DMS53 treated with DMSO at 0.1 percent for 48 hours (cell line): Measurements from ENCODE around the gene DNAH17.

Source experiments
- DNase-seq: peaks from one replicate; lab custom pipeline; 2025; ENCODE audit not compliant: unreplicated experiment; lab: John Stamatoyannopoulos, UW

The DNAH17 gene

GRCh38 chr17:78499715-78500540, 77.3 kb downstream of the DNAH17 start:
- no peak for DNase-seq

- no peak for DNase-seq
Measured at GRCh38 chr17:78498848-78499247, 78.3 kb downstream of the DNAH17 start.

- peak; percentile 78 for DNase-seq
Measured at GRCh38 chr17:78497115-78497540, 80.1 kb downstream of the DNAH17 start.

GRCh38 chr17:78496311-78496710, 80.9 kb downstream of the DNAH17 start:
- DNase-seq, result no peak

- DNase-seq, result no peak
Measured at GRCh38 chr17:78495634-78496033, 81.6 kb downstream of the DNAH17 start.

GRCh38 chr17:78494696-78495330, 82.4 kb downstream of the DNAH17 start:
- no peak for DNase-seq

GRCh38 chr17:78493853-78494695, 83.1 kb downstream of the DNAH17 start:
- no peak for DNase-seq

- DNase-seq, result no peak
Measured at GRCh38 chr17:78493450-78493849, 83.7 kb downstream of the DNAH17 start.

- no peak for DNase-seq
Measured at GRCh38 chr17:78492116-78492799, 84.9 kb downstream of the DNAH17 start.

GRCh38 chr17:78491236-78492115, 85.7 kb downstream of the DNAH17 start:
- no peak for DNase-seq

GRCh38 chr17:78490673-78491072, 86.5 kb downstream of the DNAH17 start:
- DNase-seq, result no peak

GRCh38 chr17:78490156-78490555, 87.0 kb downstream of the DNAH17 start:
- no peak for DNase-seq

- no peak for DNase-seq
Measured at GRCh38 chr17:78488867-78489634, 88.1 kb downstream of the DNAH17 start.

- no peak for DNase-seq
Measured at GRCh38 chr17:78488156-78488555, 89.0 kb downstream of the DNAH17 start.

GRCh38 chr17:78486946-78487680, 90.1 kb downstream of the DNAH17 start:
- no peak for DNase-seq

GRCh38 chr17:78486228-78486802, 90.9 kb downstream of the DNAH17 start:
- DNase-seq, result no peak

GRCh38 chr17:78485290-78486168, 91.7 kb downstream of the DNAH17 start:
- DNase-seq, result no peak
